Measurements from ENCODE around the gene SH3RF1.

DNA sequence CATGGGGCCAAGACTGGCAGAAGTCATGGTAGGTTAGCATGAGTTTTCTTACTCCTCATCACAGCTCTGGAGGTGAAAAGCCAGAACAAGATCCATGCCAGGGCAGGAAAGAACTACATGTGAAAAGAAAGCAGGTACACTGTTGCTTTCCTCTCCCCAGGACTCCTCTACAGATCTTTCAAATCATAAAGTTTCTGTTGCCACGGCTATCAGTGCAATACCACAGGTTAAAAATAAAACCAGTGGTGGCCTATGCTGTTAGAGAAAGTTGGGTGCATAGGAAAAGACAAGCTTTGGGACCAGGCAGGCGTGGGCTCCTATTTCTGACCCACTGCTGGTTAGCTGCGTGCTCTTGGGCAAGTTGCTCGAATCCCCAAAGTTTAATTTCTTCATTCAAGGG, 81.4 kb downstream of the SH3RF1 start:
- TF ChIP-seq POLR2AphosphoS5 (IDR thresholded peaks at IDR 0.05): no peak
- TF ChIP-seq, protein P1, sequence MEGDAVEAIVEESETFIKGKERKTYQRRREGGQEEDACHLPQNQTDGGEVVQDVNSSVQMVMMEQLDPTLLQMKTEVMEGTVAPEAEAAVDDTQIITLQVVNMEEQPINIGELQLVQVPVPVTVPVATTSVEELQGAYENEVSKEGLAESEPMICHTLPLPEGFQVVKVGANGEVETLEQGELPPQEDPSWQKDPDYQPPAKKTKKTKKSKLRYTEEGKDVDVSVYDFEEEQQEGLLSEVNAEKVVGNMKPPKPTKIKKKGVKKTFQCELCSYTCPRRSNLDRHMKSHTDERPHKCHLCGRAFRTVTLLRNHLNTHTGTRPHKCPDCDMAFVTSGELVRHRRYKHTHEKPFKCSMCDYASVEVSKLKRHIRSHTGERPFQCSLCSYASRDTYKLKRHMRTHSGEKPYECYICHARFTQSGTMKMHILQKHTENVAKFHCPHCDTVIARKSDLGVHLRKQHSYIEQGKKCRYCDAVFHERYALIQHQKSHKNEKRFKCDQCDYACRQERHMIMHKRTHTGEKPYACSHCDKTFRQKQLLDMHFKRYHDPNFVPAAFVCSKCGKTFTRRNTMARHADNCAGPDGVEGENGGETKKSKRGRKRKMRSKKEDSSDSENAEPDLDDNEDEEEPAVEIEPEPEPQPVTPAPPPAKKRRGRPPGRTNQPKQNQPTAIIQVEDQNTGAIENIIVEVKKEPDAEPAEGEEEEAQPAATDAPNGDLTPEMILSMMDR (IDR thresholded peaks at IDR 0.05): no peak
- no peak for TF ChIP-seq EP300 (IDR thresholded peaks at IDR 0.05)

Measured in esophagus muscularis mucosa (tissue), 4 donors.